Stimulated activated CD8-positive, alpha-beta memory T cell treated with anti-CD3 and anti-CD28 coated beads, Interleukin-4, amount 100 ng/mL, for 24 hours (primary cell): Measurements from ENCODE around the gene NOL8.

ENCODE experiments used
- DNase-seq: peaks from one replicate; pipeline ENCODE4 v3.0.0-alpha.2; 2020; ENCODE audit warnings: low read depth

Gene NOL8

DNA sequence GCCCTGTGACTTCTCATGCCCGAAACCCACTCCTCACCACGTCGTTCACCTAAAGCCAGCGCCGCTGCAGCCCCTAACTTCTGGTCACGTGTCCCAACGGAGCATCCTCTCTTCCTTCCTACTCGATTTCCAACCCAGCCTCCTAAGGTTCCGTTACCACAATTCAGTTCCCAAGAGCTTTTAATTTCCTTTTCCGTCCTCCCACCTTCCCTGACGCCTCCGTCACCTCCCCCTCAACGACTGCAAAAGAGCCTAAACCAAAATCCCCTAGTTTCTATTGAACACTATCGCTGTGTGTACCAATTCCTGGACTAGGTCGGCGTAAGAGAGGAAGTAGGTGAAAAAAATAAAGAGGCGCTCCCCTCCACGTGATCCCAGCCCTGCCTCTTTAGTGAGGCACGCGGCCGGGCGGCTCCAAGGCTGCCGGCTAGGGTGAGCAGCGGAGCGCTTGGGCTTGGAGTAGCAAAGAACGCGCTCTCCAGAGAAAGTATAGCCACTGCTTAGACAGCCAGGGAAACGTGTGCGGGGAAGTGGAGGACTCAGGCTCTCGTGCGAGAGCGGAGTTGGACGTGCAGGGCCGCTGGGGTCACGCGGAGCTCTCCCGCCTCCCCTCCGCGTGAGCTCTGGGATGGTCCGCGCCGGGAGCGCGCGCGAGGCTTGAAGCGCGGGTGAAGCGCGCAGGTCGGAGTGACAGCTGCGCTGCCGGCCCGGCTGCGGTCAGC lies at the start of gene NOL8, which contains the start of gene CENPP:
TSS of gene NOL8 (minus strand) at position 82 of the 722 bp plus-strand sequence. CDS start 1,189 bp downstream, outside the sequence.
TSS of gene CENPP (plus strand) at position 685 of the 722 bp plus-strand sequence.
- DNase-seq, result peak; percentile 72

DNA sequence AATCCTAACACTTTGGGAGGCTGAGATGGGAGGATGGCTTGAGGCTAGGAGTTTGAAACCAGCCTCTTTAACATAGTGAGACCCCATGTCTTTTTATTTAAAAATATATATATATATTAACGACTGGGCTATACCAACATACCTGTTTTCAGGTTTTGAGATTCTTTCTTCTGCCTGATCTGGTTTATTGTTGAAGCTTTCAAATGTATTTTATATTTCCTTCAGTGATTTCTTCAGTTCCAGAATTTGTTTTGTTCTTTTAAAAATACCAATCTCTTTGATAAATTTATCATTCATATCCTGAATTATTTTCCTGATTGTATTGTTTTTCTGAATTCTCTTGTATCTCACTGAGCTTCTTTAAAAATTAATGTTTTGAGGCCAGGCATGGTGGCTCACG lies 48.0 kb upstream of the NOL8 start:
- DNase-seq, result no peak

DNA sequence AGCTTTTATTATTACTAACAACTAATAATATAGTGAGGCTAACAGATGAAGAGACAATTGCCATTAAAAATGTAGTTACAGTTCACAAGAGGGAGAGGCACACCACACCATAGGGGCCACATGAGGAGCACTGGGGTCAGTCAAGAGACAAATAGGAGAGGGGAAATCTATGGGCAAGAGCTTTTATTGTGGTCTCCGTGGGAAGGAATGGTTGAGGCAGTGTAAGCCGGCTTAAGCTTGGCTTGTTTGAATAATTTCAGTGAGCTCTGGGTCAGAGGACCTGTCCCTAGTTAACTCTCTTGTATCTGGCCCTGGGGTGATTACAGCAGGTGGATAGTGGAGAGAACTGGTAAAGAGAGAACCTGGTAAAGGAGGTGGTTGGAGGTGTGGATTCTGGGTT lies 43.9 kb upstream of the NOL8 start:
- no peak for DNase-seq

DNA sequence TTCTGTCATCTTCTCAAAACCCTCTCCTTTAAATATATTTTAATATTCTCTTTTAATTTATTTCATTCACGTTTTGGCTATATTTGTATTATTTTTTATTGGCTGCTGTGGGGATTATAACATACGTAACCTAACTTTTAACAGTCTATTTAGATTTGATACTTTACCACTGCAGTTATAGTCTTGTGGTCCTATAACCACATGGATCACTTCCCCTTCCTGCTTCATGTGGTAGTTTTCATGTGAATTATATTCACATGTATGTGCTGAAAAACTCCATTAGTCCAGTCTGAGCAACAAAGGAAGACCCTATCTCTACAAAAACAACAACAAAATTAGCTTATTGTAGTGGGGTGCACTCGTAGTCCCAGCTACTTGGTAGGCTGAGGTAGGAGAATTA lies 34.9 kb upstream of the NOL8 start:
- DNase-seq, result no peak

DNA sequence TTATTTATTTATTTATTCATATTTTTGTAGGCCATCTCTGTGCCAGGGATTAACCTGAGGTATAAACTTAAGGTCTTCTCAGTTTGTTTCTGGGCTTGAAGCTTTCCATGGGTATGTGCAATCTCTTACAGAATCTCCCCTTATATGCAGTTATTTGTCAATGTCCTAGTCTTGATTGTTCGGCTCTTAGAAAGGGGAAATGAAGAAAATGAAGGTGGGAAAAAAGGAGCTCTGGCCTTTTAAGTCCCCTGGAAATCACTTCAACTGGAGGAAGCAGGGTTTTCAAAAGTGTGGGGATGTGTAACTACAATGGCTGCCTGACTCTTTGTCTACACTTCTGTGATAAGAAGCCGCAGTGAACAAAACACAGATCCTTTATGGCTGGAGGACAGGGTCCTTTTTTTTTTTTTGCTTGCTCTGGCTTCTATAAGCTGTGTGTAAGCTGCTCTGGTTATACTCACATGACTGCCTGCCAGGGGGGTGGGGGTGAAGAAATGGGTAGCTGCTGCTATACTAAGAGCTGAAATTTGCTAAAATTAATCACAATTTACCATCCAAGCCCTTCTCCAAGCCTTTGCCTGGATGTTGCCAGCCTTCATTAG lies 34.3 kb upstream of the NOL8 start:
- no peak for DNase-seq

DNA sequence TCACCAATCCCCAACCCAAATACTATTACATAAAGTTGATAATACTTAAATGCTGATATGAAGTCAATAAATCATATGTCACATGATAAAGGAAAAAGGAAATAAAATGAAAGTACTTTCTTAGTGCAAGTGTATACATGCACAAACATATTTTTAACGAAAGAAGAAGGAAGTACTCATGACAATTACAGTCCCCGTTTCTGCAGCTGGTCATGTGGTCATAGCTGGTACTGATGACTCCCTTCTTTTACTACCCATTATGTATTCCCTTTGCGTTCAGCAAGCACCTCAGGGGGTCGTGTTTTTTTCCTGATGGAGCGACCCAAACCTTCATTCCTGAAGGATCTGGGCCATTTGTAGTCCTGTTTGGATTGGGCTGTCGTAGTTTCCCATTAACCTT lies 27.9 kb upstream of the NOL8 start:
- DNase-seq, result no peak

DNA sequence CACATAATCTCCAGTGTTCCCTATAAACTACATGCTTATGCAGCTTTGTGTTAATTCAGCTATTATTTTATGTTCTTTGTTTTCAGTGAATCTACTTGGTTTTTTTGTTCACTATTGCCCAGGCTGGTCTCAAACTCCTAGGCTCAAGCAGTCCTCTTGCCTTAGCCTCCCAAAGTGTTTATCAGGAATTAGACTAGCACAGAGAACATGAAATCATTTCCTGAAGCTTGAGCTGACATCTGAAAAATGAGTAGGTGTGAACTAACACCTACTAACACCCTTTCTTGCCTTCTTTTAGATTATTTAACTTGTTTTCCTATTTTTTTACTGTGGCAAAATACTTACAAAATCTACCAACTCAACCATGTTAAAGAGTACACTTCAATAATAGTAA lies 25.6 kb upstream of the NOL8 start:
- no peak for DNase-seq

DNA sequence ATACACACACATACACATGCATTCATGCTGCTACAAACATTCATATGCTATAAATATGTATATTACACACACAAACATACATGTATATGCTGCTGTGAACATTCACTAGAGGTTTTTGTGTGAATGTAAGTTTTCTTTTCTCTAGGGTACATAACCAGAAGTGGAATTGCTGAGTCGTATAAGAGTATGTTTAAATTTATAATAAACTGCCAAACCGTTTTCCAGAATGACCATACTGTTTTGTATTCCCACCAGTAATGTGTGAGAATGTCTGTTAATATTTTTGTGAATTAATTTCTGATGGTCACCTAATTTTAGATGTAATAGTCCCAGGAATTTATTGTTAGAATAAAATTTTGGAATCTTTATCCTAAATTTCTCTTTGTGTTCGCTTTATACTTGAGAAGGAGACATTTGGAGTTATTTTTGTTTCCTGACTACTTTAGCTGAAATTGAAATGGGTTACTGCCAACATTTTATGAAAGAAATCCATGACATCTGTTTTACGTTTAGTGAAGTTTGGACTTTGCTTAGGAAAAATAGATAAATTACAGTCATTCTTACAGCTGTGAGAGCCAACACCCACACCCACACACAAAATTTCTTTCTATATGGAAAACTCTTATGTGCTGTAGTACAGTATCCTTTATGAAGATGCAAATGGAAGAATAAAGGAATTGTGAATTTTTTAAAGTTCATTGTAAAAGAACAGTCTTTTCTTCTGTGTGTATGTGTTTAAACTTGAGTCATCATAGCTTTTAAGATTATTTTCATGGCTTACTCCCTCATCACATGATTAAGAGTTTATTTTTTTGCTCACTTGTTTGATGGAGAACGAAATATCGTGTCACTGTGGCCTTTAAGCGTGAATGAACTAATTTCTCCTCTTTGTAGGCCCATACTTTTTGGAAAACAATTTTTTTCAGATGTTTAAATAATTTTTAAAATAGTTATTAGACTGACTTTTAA lies 24.9 kb upstream of the NOL8 start:
- DNase-seq, result no peak

DNA sequence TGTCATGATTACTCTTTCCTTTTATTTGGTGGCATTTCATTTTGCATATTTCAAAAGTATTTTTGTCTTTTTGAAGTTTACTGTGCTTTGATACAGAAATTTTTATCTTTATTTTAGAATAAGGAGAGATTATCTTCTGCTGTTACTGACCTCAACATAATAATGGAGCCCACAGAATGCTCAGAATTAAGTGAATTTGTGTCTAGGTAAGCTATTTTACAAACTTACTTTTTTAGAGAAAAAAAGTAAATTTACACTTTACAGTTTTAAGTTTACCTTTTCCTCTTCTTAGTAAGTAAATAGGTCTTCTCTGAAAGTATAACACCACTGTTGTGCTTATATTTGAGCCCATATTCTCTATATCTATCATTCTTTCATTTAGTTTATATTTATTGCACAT lies 20.4 kb upstream of the NOL8 start:
- DNase-seq, result no peak

DNA sequence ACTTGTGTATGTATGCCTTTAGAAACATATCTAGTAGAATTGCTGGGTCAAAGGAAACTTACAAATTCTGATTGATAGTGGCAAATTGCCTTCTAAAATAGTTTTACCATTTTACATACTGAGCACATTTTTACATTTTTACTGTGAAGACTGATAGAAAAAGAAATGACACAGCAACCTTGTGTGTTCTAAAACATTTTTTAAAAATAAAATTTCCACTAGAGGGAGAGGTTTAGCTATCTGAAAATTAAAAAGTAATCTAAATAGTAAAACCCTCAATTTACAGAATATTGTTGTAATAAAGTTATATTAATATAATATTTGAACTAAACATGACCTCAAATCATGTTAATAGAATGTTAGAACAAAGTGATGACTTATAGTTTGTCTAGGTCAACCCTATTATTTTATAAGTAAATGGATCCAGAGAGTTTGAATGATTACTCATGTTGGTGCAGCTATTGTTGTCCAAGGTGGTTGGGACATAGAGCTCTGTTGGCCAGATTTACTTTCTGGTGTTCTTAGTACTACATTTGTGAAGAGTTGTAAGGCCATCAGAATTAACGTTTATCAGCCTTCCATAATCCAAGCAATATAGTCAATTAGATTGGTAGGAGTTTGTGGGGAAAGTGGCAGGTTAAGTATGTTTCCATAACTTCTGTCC lies 17.8 kb upstream of the NOL8 start:
- no peak for DNase-seq

DNA sequence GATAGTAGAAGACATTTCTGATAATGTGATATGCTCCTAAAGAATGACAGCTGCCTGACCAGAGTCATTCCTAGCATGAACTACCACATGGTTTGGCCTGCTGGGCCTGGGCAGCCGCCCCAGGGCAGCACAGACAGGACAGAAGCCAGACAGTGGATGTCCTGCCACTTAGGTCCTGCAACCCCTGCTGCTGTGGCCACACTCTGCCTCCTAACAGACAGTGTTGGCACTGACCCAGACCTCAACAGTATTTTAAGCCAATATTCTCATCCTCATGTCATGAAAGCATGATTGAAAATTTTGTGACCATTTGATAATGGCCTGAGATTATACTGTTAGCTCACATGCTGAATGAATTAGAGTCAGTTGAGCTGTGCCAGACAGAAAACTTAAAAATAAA lies 16.4 kb upstream of the NOL8 start:
- DNase-seq, result no peak

DNA sequence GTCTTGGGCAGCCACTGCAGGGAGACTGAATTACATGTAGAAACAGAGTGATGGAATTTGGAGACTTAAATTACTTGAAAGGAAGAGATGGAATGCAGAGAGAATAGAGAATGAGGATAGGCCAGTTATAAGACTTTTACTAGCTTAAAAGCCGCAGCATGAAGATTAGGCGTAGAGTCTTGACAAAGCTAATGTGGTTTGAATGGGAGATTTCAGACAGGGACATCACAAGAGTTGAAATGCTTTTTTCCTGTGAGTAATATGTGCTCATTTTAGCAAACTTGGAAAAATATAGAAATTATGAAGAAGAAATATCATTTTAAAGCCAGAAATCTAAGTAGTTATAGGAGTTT lies 8.1 kb upstream of the NOL8 start:
- DNase-seq, result no peak

DNA sequence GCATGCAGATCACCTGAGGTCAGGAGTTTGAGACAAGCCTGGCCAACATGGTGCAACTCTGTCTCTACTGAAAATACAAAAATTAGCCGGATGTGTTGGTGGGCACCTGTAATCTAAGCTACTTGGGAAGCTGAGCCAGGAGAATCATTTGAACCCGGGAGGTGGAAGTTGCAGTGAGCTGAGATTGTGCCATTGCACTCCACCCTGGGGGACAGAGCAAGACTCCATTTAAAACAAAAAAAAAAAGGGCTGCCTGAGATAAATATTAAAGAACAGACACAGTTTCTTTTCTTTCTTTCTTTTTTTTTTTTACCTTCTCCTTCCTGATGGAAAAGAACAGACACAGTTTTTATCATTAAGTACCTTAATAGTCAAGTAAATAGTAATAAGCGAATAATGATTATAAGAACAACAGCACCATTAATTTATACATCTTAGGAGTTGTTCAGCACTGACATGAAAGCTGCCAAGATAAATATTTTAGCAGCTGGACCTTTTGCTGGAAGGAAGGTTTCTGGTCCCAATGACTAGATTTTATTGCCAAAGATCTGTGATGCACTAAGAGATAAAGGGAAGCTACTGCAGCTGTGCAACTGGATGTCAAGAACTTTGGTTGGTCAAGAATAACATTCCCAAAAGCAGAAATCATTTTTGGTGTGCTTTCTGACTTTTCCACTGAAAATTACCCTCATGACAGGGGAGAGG lies 7.6 kb upstream of the NOL8 start:
- DNase-seq, result no peak

DNA sequence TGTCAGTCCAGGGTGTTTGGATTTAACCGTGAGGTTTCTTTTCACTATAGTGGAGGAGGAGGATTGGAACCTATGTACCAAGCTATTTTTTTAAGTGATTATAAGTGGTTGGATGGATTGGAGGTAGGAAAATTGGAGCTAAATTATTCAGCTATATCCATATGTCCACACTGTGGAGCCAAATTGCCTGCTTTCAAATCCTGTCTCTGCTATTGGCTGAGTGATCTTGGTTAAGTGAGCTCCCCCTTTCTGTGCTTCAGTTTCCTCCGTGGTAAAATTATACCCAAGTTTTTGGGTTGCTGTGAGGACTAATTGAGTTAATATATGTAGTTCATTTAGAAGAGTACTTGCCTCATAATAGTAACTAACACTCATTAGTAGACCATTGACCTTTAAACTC lies 3.1 kb upstream of the NOL8 start:
- no peak for DNase-seq

DNA sequence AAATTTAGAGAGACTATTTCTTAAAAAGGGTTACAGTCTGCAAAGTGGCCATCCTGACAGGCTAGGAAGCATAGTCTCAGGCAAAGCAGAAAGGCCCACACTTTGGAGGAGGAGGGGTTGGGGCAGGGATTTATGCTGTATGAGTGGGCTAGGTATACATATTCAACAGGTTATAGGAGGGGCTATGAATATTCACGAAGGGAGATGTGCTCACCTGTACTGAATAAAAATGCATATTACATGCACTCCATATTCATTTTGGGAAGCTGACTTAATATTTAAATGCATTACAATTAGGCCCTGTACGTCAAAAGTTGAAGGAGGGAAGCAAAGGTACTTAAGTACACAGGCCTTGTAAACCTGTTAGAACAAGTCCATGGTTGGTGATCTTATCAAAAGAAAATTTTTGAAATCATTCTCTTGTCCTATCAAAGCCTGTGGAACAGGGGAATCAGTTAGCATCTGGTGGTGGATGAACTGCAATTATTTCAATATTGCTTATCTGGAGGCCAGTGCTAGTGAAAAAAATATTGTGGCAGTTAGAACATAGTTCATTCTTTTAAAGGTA lies 2.2 kb upstream of the NOL8 start:
- no peak for DNase-seq

DNA sequence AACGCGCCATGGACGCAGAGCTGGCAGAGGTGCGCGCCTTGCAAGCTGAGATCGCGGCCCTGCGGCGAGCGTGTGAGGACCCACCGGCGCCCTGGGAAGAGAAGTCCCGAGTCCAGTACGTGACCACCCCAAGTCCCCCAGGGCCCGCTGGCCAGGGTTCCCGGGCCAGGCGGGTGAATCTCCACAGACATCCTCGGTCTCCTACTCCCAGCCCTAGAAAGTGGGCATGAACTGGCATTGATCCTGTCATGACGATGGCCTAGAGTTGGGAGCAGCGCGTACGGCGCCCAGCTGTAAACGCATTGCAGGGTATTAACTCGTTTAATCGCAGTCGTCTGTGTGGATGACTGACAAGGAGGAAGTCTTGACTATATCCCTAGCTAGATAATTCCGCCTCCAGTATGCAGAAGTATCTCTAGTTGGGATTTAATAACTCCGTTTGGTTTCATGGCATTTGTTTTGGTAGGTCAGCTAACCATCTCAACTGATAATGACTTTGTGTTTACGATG lies 896 bp upstream of the NOL8 start:
- DNase-seq, result no peak

DNA sequence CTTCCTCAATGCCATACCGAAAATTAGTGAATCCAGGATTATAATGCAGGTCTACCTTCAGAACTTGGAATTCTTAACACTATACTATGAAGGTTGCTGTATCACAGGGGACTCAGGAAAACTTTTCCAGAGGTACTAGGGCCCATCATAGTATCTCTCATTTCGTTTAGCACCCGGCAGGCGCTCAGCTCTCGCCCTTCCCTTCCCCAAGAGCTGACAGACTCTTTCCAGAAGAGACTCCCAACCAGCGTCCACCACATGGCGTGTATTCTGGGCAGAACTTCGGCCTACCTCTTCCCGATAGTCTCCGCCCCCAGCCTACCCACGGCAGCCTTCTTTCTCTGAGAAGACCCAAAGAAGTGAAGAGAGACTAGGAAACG lies 271 bp downstream of the NOL8 start:
- DNase-seq, result no peak

DNA sequence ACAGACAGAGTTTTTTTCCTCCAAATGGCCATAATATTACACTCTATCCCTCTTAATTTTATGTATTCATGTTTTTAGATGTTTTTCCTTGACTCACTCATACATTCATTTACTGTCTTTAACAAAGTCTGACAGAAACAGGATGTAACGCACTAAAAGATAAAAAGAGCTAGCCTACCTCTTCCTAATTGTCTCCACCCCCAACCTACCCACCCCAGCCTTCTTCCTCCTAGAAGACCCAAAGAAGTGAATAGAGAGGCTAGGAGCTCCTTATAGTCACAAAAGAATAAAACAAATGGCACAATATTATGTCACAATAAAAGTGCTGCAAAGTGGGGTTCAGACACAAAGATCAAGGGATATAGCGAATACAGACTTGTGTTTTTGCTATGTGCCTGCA lies 719 bp downstream of the NOL8 start:
- DNase-seq, result no peak

DNA sequence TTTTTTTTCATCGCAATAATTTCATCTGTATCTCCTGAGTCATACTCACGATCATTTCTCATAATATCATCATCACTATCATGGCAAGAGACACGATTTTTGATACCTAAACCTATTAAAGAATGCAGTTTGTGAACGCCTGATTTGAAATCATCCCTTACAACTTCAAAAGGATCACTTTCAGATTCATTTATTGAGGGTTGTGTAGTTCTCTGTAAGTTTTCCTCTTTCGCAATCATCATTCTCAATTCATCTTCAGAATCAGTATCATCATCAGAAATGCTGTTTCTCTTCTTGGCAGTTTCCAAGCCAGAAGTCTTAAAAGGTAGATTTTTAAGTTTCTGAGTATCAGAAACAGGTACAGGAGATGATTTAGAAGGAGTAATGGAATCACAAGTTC lies 9.7 kb downstream of the NOL8 start:
- DNase-seq, result no peak

DNA sequence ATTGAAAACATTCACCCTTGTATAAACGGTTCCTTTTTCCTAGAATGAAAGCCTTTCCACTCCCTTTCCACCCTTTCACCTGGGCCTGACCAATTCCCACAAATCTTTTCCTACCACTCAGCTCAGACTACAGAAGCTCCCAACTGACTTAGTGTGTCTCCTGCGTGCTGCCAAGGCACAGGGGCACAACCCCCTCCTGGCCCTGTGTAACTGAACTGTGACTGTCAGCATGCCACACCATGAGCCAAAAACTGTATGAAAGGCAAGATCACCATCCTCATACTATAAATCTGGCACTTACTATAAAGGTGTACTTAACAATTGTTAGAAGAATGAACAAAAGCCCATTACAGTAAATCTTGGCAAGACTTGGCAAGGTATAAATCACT lies 11.5 kb downstream of the NOL8 start:
- no peak for DNase-seq

DNA sequence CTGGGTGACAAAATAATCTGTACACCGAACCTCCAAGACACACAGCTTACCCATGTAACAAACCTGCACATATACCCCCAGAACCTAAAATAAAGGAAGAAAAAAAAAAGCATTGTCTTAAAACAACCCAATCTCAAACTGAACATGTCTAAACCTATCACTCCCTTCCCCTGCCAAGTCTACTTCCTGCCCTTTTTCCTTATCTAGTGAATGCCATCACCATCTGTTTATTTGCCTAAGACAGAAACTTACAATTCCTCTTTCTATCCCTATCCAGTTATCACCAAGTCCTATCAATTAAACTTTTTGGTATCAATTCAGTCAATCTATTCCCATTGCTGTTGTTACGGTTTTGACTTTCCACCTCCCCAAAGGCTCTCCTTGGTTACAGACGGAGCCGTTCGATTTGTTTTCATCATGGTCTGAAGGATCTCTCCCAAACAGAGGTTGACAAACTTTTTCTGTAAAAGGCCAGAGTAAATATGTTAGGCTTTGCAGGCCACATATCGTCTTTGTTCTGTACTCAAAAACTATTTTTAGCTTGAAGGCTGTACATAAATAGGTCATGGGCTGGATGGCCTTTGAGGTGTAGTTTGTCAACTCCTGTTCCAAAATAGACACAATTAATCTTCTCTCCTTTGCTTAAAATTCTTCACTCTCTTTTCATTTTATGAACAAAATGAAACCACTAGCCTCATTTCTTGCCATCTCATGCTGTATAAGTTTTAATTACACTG lies 12.1 kb downstream of the NOL8 start:
- no peak for DNase-seq
